T-helper 17 cell (primary cell): ENCODE results near the gene ZNF670. TPM values are rescaled to one million over a fixed set of nuclear protein-coding genes. Genes with fewer than 3 reads are reported as not detected.

ENCODE experiments used
- ATAC-seq: fragments of 150-1000 bp; cut with Tn5 transposase; 2 replicates; pipeline ENCODE4 v1.10.0; 2021; ENCODE audit warnings: mild to moderate bottlenecking, moderate library complexity
- DNase-seq, 3 donors: peaks; one replicate each; pipeline versions ENCODE4 v3.0.0 to v3.0.0-alpha.2; 2020 to 2021
- H3K9me3 ChIP-seq: one replicate; pipeline ENCODE4 v1.7.0; 2013; ENCODE audit warnings: low read length, mild to moderate bottlenecking; ENCODE audit not compliant: control insufficient read depth, poor library complexity, severe bottlenecking
- H3K27ac Mint-ChIP-seq: one replicate; pipeline ENCODE4 v1.8.0; 2022; ENCODE audit warnings: mild to moderate bottlenecking, moderate library complexity, mixed read lengths
- H3K27me3 Mint-ChIP-seq: one replicate; pipeline ENCODE4 v1.8.0; 2022; ENCODE audit warnings: mixed read lengths
- H3K36me3 Mint-ChIP-seq: one replicate; pipeline ENCODE4 v1.8.0; 2022; ENCODE audit warnings: low read depth, mixed read lengths
- H3K4me1 Mint-ChIP-seq: one replicate; pipeline ENCODE4 v1.8.0; 2022; ENCODE audit warnings: mild to moderate bottlenecking, mixed read lengths
- H3K4me3 Mint-ChIP-seq: one replicate; pipeline ENCODE4 v1.8.0; 2022; ENCODE audit warnings: mild to moderate bottlenecking, moderate library complexity, mixed read lengths
- total RNA-seq, 4 donors: library from RNA in 2 of 4; stranded (reverse) in 2 of 4; gene quantifications; one replicate each; pipeline ENCODE4 v1.2.3 and lab custom pipeline; 2022 to 2026

The ZNF670 gene
- total RNA-seq, 2 donors from 2014 or later = 0.26 to 0.40 TPM

- H3K9me3 ChIP-seq = no peaks in the 10 kb centered on the region
- H3K36me3 Mint-ChIP-seq = peaks cover 9% of the 10 kb centered on the region
- no peak for ATAC-seq
- no peak overlapping the region for H3K4me3 Mint-ChIP-seq
- H3K4me1 Mint-ChIP-seq = peaks cover 11% of the 10 kb centered on the region
- peaks cover 44% of the 10 kb centered on the region for H3K27me3 Mint-ChIP-seq
- DNase-seq = no peak
- H3K27ac Mint-ChIP-seq = no peak overlapping the region
Measured at GRCh38 chr1:247113094-247113497, 34.5 kb upstream of the ZNF670 start.

GRCh38 chr1:247112479-247112781 is 33.8 kb upstream of the ZNF670 start:
- Mint-ChIP-seq H3K27ac (no peak overlapping the region), H3K4me3 (peak overlapping the region; percentile 77), H3K27me3 (peaks cover 51% of the 10 kb centered on the region), H3K4me1 (peaks cover 11% of the 10 kb centered on the region), H3K36me3 (peaks cover 9% of the 10 kb centered on the region)
- H3K9me3 ChIP-seq = no peaks in the 10 kb centered on the region
- ATAC-seq (no peak), DNase-seq (no peak)

- H3K27ac Mint-ChIP-seq = no peak overlapping the region
- no peaks in the 10 kb centered on the region for H3K9me3 ChIP-seq
- no peak for DNase-seq
- peaks cover 9% of the 10 kb centered on the region for H3K36me3 Mint-ChIP-seq
- H3K4me3 Mint-ChIP-seq = peak overlapping the region; percentile 57
- peaks cover 56% of the 10 kb centered on the region for H3K27me3 Mint-ChIP-seq
- H3K4me1 Mint-ChIP-seq = peaks cover 11% of the 10 kb centered on the region
- peak; percentile 55 for ATAC-seq
Measured at GRCh38 chr1:247111700-247112478, 33.3 kb upstream of the ZNF670 start.

GRCh38 chr1:247111259-247111699 is 32.7 kb upstream of the ZNF670 start:
- no peak overlapping the region for H3K27ac Mint-ChIP-seq
- ATAC-seq (peak; percentile 50), DNase-seq (no peak)
- no peaks in the 10 kb centered on the region for H3K9me3 ChIP-seq
- H3K27me3 Mint-ChIP-seq = peaks cover 59% of the 10 kb centered on the region
- H3K4me3 Mint-ChIP-seq = peak overlapping the region; percentile 87
- H3K36me3 Mint-ChIP-seq = peaks cover 9% of the 10 kb centered on the region
- H3K4me1 Mint-ChIP-seq = peaks cover 11% of the 10 kb centered on the region

GRCh38 chr1:247110627-247111258 is 32.1 kb upstream of the ZNF670 start:
- H3K27ac Mint-ChIP-seq = peak overlapping the region; percentile 19
- peak; percentile 33 for ATAC-seq

GRCh38 chr1:247107694-247108093 is 29.1 kb upstream of the ZNF670 start:
- ATAC-seq (no peak), DNase-seq (no peak)
- Mint-ChIP-seq H3K4me1 (peaks cover 16% of the 10 kb centered on the region), H3K36me3 (peaks cover 7% of the 10 kb centered on the region), H3K27ac (no peak overlapping the region), H3K27me3 (peaks cover 50% of the 10 kb centered on the region), H3K4me3 (no peak overlapping the region)
- H3K9me3 ChIP-seq = no peaks in the 10 kb centered on the region

More at GRCh38 chr1:247110627-247111258, 32.1 kb upstream of the ZNF670 start:
- H3K27me3 Mint-ChIP-seq = peaks cover 64% of the 10 kb centered on the region
- H3K4me3 Mint-ChIP-seq = peak overlapping the region; percentile 87
- no peak for DNase-seq
- H3K36me3 Mint-ChIP-seq = peaks cover 9% of the 10 kb centered on the region
- H3K9me3 ChIP-seq = no peaks in the 10 kb centered on the region
- H3K4me1 Mint-ChIP-seq = peaks cover 11% of the 10 kb centered on the region

GRCh38 chr1:247105966-247106365 is 27.4 kb upstream of the ZNF670 start:
- peaks cover 15% of the 10 kb centered on the region for H3K4me1 Mint-ChIP-seq
- ATAC-seq = no peak

GRCh38 chr1:247104965-247105364 is 26.4 kb upstream of the ZNF670 start:
- peak overlapping the region; percentile 92 for H3K4me3 Mint-ChIP-seq
- DNase-seq = no peak
- peaks cover 17% of the 10 kb centered on the region for H3K9me3 ChIP-seq
- H3K4me1 Mint-ChIP-seq = peaks cover 11% of the 10 kb centered on the region
- H3K27ac Mint-ChIP-seq = no peak overlapping the region
- no peak for ATAC-seq
- peaks cover 38% of the 10 kb centered on the region for H3K27me3 Mint-ChIP-seq
- peaks cover 8% of the 10 kb centered on the region for H3K36me3 Mint-ChIP-seq

More at GRCh38 chr1:247105966-247106365, 27.4 kb upstream of the ZNF670 start:
- Mint-ChIP-seq H3K36me3 (peaks cover 12% of the 10 kb centered on the region), H3K27me3 (peaks cover 48% of the 10 kb centered on the region), H3K4me3 (no peak overlapping the region), H3K27ac (no peak overlapping the region)
- peaks cover 12% of the 10 kb centered on the region for H3K9me3 ChIP-seq
- DNase-seq = no peak

GRCh38 chr1:247103859-247104591 is 25.4 kb upstream of the ZNF670 start, which contains the start of gene ZNF669:
Gene ZNF669, minus strand, starts transcription at chr1:247104356. Its CDS starts 157 bp downstream, at chr1:247104199.
- Mint-ChIP-seq H3K27ac (peak within 1 kb of the TSS; percentile 87), H3K4me1 (peaks cover 9% of the 10 kb centered on the region), H3K4me3 (peak within 1 kb of the TSS; percentile 92), H3K36me3 (peaks cover 5% of the 10 kb centered on the region), H3K27me3 (peaks cover 29% of the 10 kb centered on the region)
- ATAC-seq = peak; percentile 99
- peak; percentile 74 to 84 (median 75) for DNase-seq
- H3K9me3 ChIP-seq = peaks cover 18% of the 10 kb centered on the region

- Mint-ChIP-seq H3K36me3 (peaks cover 5% of the 10 kb centered on the region), H3K4me3 (no peak overlapping the region), H3K4me1 (peaks cover 9% of the 10 kb centered on the region), H3K27me3 (peaks cover 12% of the 10 kb centered on the region), H3K27ac (peak overlapping the region; percentile 12)
- ATAC-seq (no peak), DNase-seq (no peak)
- peaks cover 21% of the 10 kb centered on the region for H3K9me3 ChIP-seq
Measured at GRCh38 chr1:247102381-247102780, 23.8 kb upstream of the ZNF670 start.

GRCh38 chr1:247100676-247101279 is 22.2 kb upstream of the ZNF670 start:
- ATAC-seq (no peak), DNase-seq (no peak)
- no peaks in the 10 kb centered on the region for H3K27me3 Mint-ChIP-seq
- H3K27ac Mint-ChIP-seq = no peak overlapping the region
- H3K9me3 ChIP-seq = peaks cover 21% of the 10 kb centered on the region
- peaks cover 9% of the 10 kb centered on the region for H3K4me1 Mint-ChIP-seq
- H3K4me3 Mint-ChIP-seq = no peak overlapping the region
- H3K36me3 Mint-ChIP-seq = peaks cover 5% of the 10 kb centered on the region

GRCh38 chr1:247096958-247097357 is 18.3 kb upstream of the ZNF670 start:
- peaks cover 20% of the 10 kb centered on the region for H3K9me3 ChIP-seq
- H3K27me3 Mint-ChIP-seq = no peaks in the 10 kb centered on the region
- DNase-seq (no peak), ATAC-seq (no peak)
- H3K4me1 Mint-ChIP-seq = no peaks in the 10 kb centered on the region
- H3K36me3 Mint-ChIP-seq = peaks cover 5% of the 10 kb centered on the region
- H3K4me3 Mint-ChIP-seq = no peak overlapping the region
- no peak overlapping the region for H3K27ac Mint-ChIP-seq

GRCh38 chr1:247096544-247096943 is 17.9 kb upstream of the ZNF670 start:
- DNase-seq (no peak), ATAC-seq (no peak)
- no peak overlapping the region for H3K4me3 Mint-ChIP-seq
- H3K36me3 Mint-ChIP-seq = peaks cover 1% of the 10 kb centered on the region
- no peaks in the 10 kb centered on the region for H3K4me1 Mint-ChIP-seq
- peaks cover 16% of the 10 kb centered on the region for H3K9me3 ChIP-seq
- H3K27me3 Mint-ChIP-seq = no peaks in the 10 kb centered on the region
- no peak overlapping the region for H3K27ac Mint-ChIP-seq
